ENCODE measurements around the gene TMSB15C.

TMSB15C gene

GRCh38 chrX:104108955-104109354, 32.9 kb upstream of the TMSB15C start:
- no peak for DNase-seq (ENCODE audit: low read depth)
- H3K4me3 ChIP-seq (ENCODE audit: low read depth, low read length), result no peak overlapping the region
- TF ChIP-seq CTCF (conservative IDR thresholded peaks at IDR 0.05; ENCODE audit: low read depth, low read length), result no peak

DNA sequence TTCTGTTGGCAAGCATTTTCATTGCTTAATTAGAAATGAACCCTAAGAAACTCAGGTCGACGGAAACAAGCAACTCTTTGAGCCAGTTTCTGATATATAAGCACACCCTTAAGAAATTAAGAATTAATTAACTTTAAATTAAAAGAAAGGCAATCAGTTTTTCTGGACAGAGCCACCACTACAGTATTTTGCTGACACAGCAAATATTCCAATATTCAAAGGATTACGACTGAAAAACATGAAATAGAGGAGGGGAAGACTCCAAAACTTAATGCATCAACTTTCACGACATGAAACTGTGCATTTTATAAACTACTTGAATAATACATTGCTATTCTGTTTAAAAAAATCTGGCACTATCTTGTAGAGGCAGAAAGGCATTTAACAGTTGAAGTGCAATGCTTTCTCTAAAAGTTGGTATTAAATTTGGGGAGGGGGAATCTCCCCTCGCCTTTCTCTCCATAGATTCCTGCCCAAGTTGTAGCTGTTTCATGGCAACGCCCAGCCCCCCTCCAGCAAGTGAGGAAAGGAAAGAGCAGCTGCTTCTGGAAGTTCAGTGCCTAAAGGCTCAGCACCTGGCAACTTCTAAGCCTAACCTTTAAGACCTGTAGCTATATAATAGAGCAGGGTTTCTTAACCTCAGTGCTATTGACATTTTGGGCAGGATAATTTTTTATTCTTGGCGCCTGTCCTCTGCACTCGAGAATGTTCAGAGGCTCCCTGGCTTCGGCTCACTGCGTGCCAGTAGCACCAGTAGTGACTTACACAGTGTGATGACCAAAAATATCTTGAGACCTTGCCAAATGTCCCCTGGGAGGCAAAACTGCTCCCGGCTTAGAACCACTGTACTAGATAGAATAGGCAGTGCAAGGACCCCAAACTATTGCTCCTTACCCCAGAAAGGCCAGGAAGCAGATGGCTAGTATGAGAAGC, 29.6 kb upstream of the TMSB15C start:
- no peak for DNase-seq (ENCODE audit: low read depth)
- no peak for TF ChIP-seq CTCF (conservative IDR thresholded peaks at IDR 0.05; ENCODE audit: low read depth, low read length)
- no peak overlapping the region for H3K4me3 ChIP-seq (ENCODE audit: low read depth, low read length)

GRCh38 chrX:104104676-104105075, 28.6 kb upstream of the TMSB15C start:
- DNase-seq (ENCODE audit: low read depth), result no peak
- TF ChIP-seq CTCF (conservative IDR thresholded peaks at IDR 0.05; ENCODE audit: low read depth, low read length), result no peak
- no peak overlapping the region for H3K4me3 ChIP-seq (ENCODE audit: low read depth, low read length)

DNA sequence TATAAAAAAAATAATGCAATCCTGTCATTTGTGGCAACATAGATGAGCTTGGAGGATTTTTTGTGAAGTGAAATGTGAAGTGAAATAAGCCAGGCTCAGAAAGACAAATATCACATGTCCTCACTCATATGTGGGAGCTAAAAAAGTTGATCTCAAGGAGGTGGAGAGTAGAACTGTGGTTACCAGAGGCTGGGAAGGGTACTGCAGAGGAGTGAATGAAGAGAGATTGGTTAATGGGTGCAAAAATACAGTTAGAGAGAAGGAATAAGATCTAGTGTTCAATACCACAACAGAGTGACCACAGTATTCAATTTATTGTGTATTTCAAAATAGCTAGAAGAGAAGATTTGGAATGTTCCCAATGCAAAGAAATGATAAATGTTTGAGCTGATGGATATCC, 22.9 kb upstream of the TMSB15C start:
- no peak for DNase-seq (ENCODE audit: low read depth)
- no peak for TF ChIP-seq CTCF (conservative IDR thresholded peaks at IDR 0.05; ENCODE audit: low read depth, low read length)
- H3K4me3 ChIP-seq (ENCODE audit: low read depth, low read length), result no peak overlapping the region

- peak; percentile 86 for DNase-seq (ENCODE audit: low read depth)
- H3K4me3 ChIP-seq (ENCODE audit: low read depth, low read length), result no peak overlapping the region
- TF ChIP-seq CTCF (conservative IDR thresholded peaks at IDR 0.05; ENCODE audit: low read depth, low read length), result peak; percentile 58
Measured at GRCh38 chrX:104098151-104098808, 22.2 kb upstream of the TMSB15C start.

- DNase-seq (ENCODE audit: low read depth), result no peak
- no peak for TF ChIP-seq CTCF (conservative IDR thresholded peaks at IDR 0.05; ENCODE audit: low read depth, low read length)
- no peak overlapping the region for H3K4me3 ChIP-seq (ENCODE audit: low read depth, low read length)
Measured at GRCh38 chrX:104085919-104086318, 9.9 kb upstream of the TMSB15C start.

All from choroid plexus epithelial cell (primary cell).